Measurements from ENCODE around the gene MYZAP. TPM values are rescaled to one million over a fixed set of nuclear protein-coding genes. Genes with fewer than 3 reads are reported as not detected.

The MYZAP gene
- total RNA-seq, 1 experiment from 2014 or later = 0.63 TPM

- no peaks in the 10 kb centered on the region for H3K23me2 ChIP-seq (ENCODE audit: insufficient read length, low read depth, low read length, poor library complexity, severe bottlenecking)
- no peak overlapping the region for H4K91ac ChIP-seq (ENCODE audit: insufficient read length, low read depth, low read length)
- DNase-seq = no peak
- H3K4ac ChIP-seq (ENCODE audit: low read depth, low read length) = no peak overlapping the region
- H3K9me3 ChIP-seq (ENCODE audit: control insufficient read depth, low read depth, low read length) = no peaks in the 10 kb centered on the region
- H2AK5ac ChIP-seq (ENCODE audit: insufficient read length, low read length) = no peak overlapping the region
- H3K23ac ChIP-seq (ENCODE audit: insufficient read length, low read depth, low read length) = no peak overlapping the region
- H2BK12ac ChIP-seq (ENCODE audit: insufficient read length, low read depth, low read length) = no peak overlapping the region
- no CpG with 5 or more reads among the region's 7 CpGs for WGBS (ENCODE audit: extremely low coverage, insufficient read length, low lambda C conversion rate)
- no peak overlapping the region for H2BK20ac ChIP-seq (ENCODE audit: low read depth, low read length, poor library complexity, severe bottlenecking)
- H2AFZ ChIP-seq (ENCODE audit: low read length) = no peak overlapping the region
- H3K18ac ChIP-seq (ENCODE audit: insufficient read length, low read depth, low read length) = no peak overlapping the region
- no peak overlapping the region for H4K8ac ChIP-seq (replicated peaks; ENCODE audit: insufficient read length, low read depth, low read length)
- no peaks in the 10 kb centered on the region; the same call in 1 of the 2 replicates for H3K4me1 ChIP-seq (ENCODE audit: insufficient read depth, low read length)
- no peak overlapping the region for H3K56ac ChIP-seq (ENCODE audit: insufficient read length, low read depth, low read length)
- no peak for TF ChIP-seq CTCF (conservative IDR thresholded peaks at IDR 0.05)
- H3K4me2 ChIP-seq (ENCODE audit: insufficient read depth, insufficient read length, low read length) = no peak overlapping the region
- H3K79me1 ChIP-seq (ENCODE audit: insufficient read depth, low read depth, low read length, poor library complexity, severe bottlenecking) = no peaks in the 10 kb centered on the region
- no peak overlapping the region for H3K4me3 Mint-ChIP-seq
- H4K5ac ChIP-seq (ENCODE audit: insufficient read length, low read depth, low read length) = no peak overlapping the region
- no peak overlapping the region for H3K9ac ChIP-seq (ENCODE audit: extremely low read depth, insufficient read length, low read length)
- H3K36me3 Mint-ChIP-seq (ENCODE audit: insufficient read depth in 1 of 3, low read depth in 3 of 3) = no peaks in the 10 kb centered on the region
- no peak overlapping the region for H2BK5ac ChIP-seq (ENCODE audit: insufficient read length, low read length)
- no peaks in the 10 kb centered on the region for H4K20me1 ChIP-seq (ENCODE audit: control insufficient read depth, insufficient read depth, insufficient read length)
- no peaks in the 10 kb centered on the region for H3K79me2 ChIP-seq (ENCODE audit: insufficient read depth, low read length)
- 0 out of 4 replicates have a peak, but pooled peaks cover 3% of the 10 kb centered on the region in 2 experiments for H3K4me1 Mint-ChIP-seq
- no peaks in the 10 kb centered on the region for H3K27me3 ChIP-seq (ENCODE audit: insufficient read depth, low read length)
- H3K9me3 Mint-ChIP-seq = no peaks in the 10 kb centered on the region
- H3K27me3 Mint-ChIP-seq (ENCODE audit: low read depth) = no peaks in the 10 kb centered on the region
- no peak overlapping the region for H2BK15ac ChIP-seq (ENCODE audit: low read depth, low read length)
- no peak overlapping the region for H3K14ac ChIP-seq (ENCODE audit: insufficient read depth, low read length)
- no peak overlapping the region for H3T11ph ChIP-seq (ENCODE audit: low read length)
- H3K27ac Mint-ChIP-seq = no peak overlapping the region
- no peak overlapping the region for H2BK120ac ChIP-seq (ENCODE audit: low read depth, low read length, poor library complexity, severe bottlenecking)
- H3K27ac ChIP-seq (ENCODE audit: insufficient read length, low read depth, low read length) = no peak overlapping the region
Observed at GRCh38 chr15:57685306-57686095, 93.8 kb downstream of the MYZAP start.
